Measurements from ENCODE around the gene GRIN3B. TPM values are rescaled to one million over a fixed set of nuclear protein-coding genes. Genes with fewer than 3 reads are reported as not detected.

Gene GRIN3B
- total RNA-seq, 2 donors from 2014 or later: 0.26 TPM; not detected in 1

DNA sequence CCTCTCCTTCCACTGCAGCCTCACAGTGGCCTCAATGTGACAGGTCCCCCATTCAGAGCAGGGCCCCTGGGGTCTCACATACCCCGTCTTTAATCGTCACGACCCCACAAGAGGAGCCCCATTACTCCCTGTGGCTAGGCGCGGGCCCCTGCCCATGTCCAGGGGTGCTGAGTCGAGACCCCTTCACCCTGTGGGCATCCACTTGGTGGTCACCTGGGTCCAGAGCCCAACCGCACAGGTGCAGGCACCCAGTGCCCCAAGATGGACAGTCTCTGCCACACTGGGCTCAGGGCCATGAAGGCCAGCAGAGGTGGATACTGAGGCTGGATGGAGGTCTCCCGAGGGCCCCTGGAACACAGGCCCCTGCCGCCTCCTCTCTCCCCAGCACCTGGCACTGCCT is 17.7 kb downstream of the GRIN3B start:
- H3K27ac ChIP-seq: peak overlapping the region in 3 of 4 donors; percentile 28 to 50 (median 48)
- intact Hi-C loops (cut with DNase I): no loop called here
- H3K4me3 ChIP-seq: no peak overlapping the region
- no peaks in the 10 kb centered on the region for H3K9me3 ChIP-seq
- no peaks in the 10 kb centered on the region for H3K36me3 ChIP-seq (replicated peaks in 1 of 2; ENCODE audit: insufficient read depth in 1 of 2, low read depth in 2 of 2)
- DNase-seq (no peak), ATAC-seq (no peak)
- H3K27me3 ChIP-seq: no peaks in the 10 kb centered on the region
- H3K4me1 ChIP-seq: peaks cover 66% of the 10 kb centered on the region
- WGBS, 2 donors: 71% methylated on average over 6 to 9 of the region's 9 CpGs
- TF ChIP-seq, protein P1, sequence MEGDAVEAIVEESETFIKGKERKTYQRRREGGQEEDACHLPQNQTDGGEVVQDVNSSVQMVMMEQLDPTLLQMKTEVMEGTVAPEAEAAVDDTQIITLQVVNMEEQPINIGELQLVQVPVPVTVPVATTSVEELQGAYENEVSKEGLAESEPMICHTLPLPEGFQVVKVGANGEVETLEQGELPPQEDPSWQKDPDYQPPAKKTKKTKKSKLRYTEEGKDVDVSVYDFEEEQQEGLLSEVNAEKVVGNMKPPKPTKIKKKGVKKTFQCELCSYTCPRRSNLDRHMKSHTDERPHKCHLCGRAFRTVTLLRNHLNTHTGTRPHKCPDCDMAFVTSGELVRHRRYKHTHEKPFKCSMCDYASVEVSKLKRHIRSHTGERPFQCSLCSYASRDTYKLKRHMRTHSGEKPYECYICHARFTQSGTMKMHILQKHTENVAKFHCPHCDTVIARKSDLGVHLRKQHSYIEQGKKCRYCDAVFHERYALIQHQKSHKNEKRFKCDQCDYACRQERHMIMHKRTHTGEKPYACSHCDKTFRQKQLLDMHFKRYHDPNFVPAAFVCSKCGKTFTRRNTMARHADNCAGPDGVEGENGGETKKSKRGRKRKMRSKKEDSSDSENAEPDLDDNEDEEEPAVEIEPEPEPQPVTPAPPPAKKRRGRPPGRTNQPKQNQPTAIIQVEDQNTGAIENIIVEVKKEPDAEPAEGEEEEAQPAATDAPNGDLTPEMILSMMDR (IDR thresholded peaks at IDR 0.05): no peak
- TF ChIP-seq POLR2A (IDR thresholded peaks at IDR 0.05): no peak

DNA sequence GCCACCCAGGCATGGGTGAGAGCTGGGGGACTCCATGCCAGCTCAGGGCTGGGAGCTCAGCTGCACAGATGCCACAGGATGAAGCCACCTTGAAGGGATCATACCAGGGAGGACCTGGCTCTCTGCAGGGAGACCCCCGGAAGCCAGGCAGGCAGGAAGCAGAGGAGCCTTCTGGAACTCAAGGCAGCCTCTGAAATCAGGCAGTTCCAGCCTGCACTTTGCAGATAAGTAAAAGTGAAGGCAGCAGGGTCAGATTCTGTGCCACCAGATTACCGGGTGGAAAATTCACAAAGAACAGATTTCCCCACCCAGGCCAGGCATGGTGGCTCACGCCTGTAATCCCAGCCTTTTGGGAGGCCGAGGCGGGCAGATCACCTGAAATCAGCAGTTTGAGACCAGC is 18.2 kb downstream of the GRIN3B start:
- intact Hi-C loops (cut with DNase I): no loop called here
- Histone ChIP-seq H3K36me3 (replicated peaks in 1 of 2; ENCODE audit: insufficient read depth in 1 of 2, low read depth in 2 of 2) (no peaks in the 10 kb centered on the region), H3K27me3 (no peaks in the 10 kb centered on the region), H3K27ac (peak overlapping the region in 2 of 4 donors; percentile 48 to 50), H3K4me1 (peaks cover 66% of the 10 kb centered on the region), H3K4me3 (no peak overlapping the region), H3K9me3 (no peaks in the 10 kb centered on the region)
- DNase-seq (no peak), ATAC-seq (no peak)
- WGBS, 2 donors: 52 to 67% methylated on average over 4 to 5 of the region's 5 CpGs
- TF ChIP-seq, protein P1 (IDR thresholded peaks at IDR 0.05): no peak
- TF ChIP-seq POLR2A (IDR thresholded peaks at IDR 0.05): no peak

DNA sequence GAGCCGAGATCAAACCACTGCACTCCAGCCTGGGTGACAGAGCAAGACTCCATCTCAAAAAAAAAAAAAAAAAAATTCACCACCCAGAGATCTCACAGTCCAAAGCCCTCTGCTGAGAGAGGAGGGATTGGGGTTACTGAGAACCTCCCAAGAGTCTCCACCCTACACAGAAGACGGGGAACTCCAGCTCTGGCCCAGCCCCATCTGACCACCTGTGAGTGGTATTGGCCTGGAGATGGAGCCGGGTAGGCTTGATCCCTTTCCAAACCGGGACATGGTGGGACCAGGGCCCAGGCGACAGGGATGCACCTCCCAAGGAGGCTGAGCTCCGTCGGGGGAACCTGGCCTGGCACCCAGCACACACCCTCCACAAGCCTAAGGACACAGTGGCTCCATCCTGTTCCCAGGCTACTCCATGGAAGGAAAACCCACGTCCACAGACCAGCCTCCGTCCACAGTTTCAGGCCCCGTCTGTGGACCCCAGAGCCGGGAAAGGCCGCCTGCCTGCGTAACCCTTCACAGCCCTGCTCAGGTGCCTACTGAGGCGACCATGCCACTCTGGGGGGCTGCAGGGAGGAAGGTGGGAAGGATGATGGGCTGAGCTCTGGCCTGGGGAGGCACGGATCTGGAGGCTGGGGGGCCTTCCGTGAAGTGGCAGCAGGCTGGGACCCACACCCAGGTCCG is 18.9 kb downstream of the GRIN3B start:
- H3K4me3 ChIP-seq: no peak overlapping the region
- ATAC-seq (no peak), DNase-seq (peak in 1 of 4 donors; percentile 32)
- peaks cover 66% of the 10 kb centered on the region for H3K4me1 ChIP-seq
- intact Hi-C loops (cut with DNase I): no loop called here
- WGBS, 2 donors: 17 to 32% methylated on average over 4 to 17 of the region's 17 CpGs
- TF ChIP-seq, protein P1 (IDR thresholded peaks at IDR 0.05): no peak
- H3K27ac ChIP-seq: peak overlapping the region in 2 of 4 donors; percentile 81 to 97
- no peaks in the 10 kb centered on the region for H3K9me3 ChIP-seq
- H3K36me3 ChIP-seq (replicated peaks in 1 of 2; ENCODE audit: insufficient read depth in 1 of 2, low read depth in 2 of 2): no peaks in the 10 kb centered on the region
- H3K27me3 ChIP-seq: no peaks in the 10 kb centered on the region

DNA sequence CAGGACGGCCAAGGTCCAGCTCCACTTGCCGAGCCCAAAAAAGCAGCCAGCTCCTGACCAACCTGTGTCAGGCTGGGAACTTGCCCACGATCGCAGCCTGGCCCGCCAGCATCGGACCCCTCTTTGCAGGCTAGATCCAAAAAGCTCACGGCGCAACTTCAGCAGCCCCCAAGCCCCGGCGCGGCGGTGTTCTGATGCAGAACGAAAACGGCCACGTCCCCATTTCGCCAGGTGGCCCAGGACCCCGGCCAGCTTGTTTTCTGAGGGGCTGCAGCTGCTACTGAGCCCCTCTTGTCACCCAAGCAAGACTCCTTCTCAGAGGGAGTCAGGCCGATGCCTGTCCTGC is 19.4 kb downstream of the GRIN3B start:
- no peak for ATAC-seq
- Histone ChIP-seq H3K9me3 (no peaks in the 10 kb centered on the region), H3K36me3 (replicated peaks in 1 of 2; ENCODE audit: insufficient read depth in 1 of 2, low read depth in 2 of 2) (no peaks in the 10 kb centered on the region), H3K27ac (peak overlapping the region in 3 of 4 donors; percentile 81 to 97 (median 95)), H3K4me1 (peaks cover 66% of the 10 kb centered on the region), H3K4me3 (peak overlapping the region; percentile 63 to 77), H3K27me3 (no peaks in the 10 kb centered on the region)
- TF ChIP-seq, protein P1 (IDR thresholded peaks at IDR 0.05): no peak
- no peak for TF ChIP-seq POLR2A (IDR thresholded peaks at IDR 0.05)
- 38% methylated on average over 18 of the region's 18 CpGs; no CpG with 5 or more reads in 1 of the 2 donors for WGBS, 2 donors
- intact Hi-C loops (cut with DNase I): no loop called here
- no peak for DNase-seq
